GM19238 (cell line): ENCODE measurements around the gene BMP3.
A peak's percentile ranks its signal among the peaks of the same experiment; 100 is the strongest.
"Not testable (repeated sequence)": the region's sequence is repeated elsewhere in the genome, so short reads cannot be mapped to it uniquely, and the experiment has no call there.

Experiments used
- DNase-seq: peaks from one replicate; pipeline ENCODE4 v3.0.0; 2011; ENCODE audit warnings: low spot score; ENCODE audit not compliant: insufficient read length

BMP3 gene, protein sequence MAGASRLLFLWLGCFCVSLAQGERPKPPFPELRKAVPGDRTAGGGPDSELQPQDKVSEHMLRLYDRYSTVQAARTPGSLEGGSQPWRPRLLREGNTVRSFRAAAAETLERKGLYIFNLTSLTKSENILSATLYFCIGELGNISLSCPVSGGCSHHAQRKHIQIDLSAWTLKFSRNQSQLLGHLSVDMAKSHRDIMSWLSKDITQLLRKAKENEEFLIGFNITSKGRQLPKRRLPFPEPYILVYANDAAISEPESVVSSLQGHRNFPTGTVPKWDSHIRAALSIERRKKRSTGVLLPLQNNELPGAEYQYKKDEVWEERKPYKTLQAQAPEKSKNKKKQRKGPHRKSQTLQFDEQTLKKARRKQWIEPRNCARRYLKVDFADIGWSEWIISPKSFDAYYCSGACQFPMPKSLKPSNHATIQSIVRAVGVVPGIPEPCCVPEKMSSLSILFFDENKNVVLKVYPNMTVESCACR

DNA sequence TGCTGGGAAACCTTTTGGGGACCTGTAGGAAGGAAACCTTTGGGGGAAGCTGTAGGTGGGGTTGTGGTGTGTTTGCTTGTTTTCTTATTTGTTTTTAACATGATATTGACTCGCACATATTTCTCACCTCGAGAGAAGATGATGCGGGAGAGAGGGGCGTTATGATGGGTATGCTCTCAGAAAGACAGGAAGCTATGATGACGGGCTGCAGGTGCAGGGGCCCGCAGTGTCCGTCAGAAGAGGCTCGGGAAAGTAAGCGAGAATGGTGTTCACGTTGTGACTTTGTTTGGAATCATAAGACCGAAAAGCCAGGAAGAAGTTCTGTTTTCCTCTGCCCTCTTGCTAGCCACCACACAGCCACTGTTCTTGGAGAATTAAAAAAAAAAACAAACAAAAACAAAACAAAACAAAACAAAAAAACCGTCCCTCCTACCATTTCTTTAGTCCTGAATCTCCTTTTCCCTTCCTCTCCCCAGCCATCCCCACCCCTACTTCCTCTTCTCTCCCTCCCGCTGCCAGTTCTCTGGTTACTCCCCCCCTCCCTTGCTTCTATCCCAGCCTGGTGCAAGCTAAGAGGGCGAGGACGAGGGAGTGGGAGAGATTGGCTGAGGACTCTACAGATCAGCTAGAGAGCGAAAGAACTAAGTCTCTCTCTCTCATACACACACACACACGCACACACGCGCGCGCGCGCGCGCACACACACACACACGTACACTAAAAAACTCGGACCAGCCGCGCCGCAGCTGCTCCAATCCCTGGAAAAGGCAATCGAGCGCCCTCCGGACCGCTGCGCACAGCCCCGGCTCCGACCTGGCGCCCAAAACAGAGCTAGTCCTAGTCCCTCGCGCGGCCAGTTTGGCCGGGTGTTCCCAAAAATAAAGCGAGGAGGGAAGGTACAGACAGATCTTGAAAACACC, at the start of gene BMP3:
Gene BMP3 (plus strand): TSS at position 648 of the 920 bp plus-strand sequence. CDS start 577 bp downstream, outside the sequence.
- DNase-seq = no peak

DNA sequence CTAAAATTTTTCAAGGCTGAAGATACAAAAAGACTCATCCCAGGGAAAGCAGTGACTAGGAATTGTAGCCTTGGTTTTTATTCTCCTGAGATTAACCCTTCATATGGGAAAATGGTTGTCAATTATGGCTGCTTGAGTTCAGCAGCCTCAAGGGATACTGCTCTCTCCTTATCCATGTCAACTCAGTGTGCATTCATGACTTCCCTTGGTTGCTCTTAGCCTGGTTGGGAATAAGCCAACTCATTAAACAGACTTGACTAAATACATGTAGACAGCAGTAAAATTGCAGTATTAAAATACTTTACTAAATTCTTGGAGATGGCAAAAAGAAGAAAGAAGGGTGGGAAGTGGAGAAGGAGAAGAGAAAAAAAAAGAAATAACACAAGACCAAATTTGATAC, 44.5 kb upstream of the BMP3 start:
- no peak for DNase-seq

DNA sequence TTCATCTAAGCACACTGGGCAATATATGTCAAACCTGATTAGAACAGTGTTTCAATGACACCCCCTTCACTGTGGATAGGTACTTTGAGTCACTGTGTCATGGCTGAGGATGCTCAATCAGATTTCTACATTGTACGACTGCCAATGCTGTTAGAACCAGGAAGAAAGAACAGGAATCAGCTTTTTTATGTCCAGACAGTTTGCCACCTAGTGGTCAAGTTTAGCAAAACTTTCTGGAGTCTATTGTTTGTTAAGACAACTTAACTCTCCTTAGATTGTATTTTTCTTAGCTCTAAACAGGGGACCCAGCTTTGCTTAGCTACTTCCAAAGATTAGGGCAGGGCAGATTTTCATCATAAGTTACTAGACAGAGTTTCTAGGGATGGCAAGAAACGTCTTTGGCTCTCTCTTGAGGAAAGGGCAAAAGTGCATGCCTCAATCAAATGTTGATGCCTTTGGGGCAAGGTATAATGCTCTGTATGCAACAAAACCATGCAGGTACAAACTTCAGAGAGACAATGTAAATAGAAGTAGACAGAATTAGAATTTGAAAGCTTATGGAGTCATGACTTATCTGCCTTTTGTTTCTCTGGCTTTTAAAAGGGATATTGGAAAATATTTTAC, 40.5 kb upstream of the BMP3 start:
- no peak for DNase-seq

DNA sequence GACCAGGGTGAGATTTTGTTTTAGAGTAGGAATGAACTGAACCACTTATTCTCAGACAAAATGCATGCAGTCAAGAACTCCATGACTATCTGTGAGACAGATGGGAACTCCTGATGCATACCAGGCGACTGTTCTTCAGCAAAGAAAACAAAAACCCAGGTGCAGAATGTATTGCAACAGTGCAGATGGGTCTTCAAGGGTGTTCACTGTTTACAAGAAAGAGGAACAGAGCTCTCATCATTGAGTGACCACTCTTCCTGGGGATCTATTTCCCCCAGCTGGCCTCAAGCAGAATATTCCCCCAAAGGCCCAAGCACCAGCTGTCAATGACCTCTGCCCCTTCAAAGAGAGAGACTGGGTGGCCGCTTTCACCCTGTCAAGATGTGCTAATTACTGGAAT, 39.7 kb upstream of the BMP3 start:
- no peak for DNase-seq

DNA sequence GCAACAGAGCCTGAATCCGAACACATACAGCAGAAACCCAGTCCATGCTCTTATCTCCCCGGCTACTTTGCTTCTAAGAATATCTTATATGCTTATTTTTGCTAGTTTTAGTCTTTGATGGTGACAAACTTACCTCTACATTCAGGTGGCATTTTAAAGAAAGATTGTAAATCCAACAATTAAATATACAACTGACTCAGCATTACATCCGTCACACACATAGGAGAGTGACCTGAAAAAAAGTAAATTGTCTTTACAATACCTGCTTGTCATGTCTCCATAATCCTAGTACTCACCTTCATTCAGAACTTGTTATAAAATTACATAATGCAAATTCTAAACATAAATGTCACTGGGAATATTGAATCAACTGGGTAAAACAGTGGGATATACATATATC, 30.6 kb upstream of the BMP3 start:
- DNase-seq = no peak

DNA sequence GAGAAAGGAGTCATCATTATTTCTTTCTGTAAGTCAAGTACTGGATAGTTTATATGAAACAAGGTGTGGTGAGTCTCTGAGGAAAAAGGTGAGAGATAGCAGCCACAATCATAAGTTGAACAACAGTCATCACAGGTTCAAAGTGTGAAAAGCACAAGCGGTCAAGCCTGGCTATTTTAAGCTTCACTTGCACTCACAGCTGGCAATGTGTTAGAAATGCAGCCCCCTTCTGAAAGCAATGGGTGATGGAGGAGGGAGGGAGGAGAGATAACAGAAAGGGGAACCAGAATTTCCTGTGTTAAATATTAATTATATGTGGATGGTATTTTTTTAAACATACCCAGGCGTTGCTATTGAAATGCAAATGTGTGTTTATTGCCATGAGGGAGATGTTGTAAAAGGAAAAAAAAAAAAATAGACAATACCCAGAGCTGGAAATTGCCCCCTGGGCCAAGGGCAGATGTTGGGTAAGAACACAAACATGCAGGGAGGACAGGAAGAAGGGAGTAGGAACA, 26.9 kb upstream of the BMP3 start:
- peak; percentile 16 for DNase-seq

DNA sequence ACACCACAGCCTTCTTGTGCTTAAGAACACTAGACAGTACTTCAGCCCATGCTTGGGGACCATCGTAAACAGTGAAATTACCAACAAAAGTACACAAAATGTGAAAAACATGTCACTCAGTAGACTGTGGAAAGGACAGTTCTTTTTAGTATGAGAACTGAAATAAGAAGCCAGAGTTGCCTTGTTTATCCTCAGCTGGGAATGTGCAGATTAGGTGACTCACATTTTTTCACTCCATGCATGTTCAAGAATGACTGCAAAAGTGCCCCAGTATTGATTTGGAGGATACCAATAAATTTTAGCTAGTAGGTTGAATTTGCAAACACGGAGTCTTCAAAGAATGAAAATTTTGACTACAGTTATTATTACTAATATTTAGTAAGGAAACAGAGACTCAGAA, 23.1 kb upstream of the BMP3 start:
- no peak for DNase-seq

DNA sequence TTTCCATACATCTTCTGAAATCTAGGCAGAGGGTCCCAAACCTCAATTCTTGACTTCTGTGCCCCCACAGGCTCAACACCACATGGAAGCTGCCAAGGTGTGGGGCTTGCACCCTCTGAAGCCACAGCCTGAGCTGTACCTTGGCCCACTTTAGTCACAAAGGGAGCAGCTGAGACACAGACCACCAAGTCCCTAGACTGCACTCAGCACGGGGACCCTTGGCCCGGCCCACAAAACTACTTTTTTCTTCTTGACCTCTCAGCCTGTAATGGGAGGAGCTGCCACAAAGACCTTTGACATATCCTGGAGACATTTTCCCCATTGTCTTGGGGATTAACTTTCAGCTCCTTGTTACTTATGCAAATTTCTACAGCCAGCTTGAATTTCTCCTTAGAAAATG, 13.9 kb upstream of the BMP3 start:
- not testable (repeated sequence) for DNase-seq

DNA sequence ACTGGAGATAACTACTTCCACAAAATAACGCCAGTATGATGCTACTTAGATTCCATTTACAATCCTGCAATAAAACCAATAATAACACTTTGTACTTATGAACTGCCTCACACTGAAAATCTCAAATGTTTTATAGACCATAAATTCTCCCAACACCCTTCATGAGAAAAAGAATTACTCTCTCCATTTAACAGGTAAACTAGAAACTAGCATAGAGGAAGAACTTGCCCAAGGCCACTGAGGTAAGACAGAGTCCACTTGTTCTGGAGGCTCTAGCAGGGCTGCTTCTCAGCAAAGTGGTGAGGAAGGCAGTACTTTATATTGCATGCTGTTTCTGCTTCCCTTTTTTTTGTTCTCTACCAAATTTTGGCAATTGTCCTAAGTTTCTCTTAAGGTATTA, 11.5 kb upstream of the BMP3 start:
- DNase-seq = no peak

DNA sequence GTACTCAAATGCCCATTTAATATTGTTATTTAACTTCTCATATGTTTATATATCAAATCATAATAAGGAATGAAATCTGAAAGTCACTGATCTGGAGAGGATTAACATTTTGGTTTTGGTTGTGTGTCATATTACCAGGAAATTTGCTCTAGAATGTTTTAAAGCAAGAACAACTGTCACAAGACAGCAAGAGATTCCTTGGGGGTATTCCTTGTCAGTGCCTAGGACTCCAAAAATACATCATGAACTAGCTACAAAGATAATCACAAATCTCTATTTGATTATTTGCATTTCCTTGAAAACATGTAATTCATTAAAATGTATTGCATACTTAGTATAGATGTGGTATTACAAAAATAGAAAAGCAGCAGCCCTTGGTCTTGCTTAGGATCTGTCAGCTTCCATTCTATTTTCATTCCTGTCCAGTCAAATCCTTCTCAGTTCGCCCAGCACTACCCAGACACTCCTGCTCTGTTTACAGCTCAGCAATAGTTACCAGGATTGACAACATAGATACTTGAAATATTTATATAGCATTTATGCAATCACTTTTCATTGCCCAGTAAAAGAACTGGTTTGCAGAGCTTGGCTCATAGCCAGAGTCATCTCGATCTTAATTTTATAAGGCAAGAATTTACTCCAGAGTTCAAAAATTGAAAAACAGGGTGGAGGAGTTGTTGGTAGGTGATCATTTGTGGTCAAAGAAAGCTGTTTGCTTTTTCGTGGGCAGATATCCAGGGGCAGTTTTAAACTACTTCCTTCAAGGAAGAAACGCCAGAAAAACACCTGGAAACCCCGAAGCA, 9.2 kb upstream of the BMP3 start:
- no peak for DNase-seq

DNA sequence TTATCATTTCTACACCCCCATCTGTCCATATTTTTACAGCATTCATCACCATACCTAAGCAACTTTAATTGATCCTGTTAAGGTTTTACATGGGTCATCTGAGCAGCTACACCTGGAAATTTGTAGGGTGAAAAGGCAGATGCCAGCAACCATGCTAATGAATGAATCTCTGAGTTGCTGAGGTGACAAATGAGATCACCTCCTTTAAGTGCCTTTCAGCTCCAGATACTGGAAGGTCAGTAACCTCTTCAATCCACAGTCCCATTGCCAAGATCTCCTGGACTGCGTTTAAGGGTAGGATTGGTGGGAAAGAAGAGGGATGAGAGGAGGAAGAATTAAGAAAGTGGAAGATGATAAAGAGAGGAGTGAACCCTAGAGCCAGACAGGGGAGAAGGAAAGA, 8.5 kb upstream of the BMP3 start:
- DNase-seq = no peak

DNA sequence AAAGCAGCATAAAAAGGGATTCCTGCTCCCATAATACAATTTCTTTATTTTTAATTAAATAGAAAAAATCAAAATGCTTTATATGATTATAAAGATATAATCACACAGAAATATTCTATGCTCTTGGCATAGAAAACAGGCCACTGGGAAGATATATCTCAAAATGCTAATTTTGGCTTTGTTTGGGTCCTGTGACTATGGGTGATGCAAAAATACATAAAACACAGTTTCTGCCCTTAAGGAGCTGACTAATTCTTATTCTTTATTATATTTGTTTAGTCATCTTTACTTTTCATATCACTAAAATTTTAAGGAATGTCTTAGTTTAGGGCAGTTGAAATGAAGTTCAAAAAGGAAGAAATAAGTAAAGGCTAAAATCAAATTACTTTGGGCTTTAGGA, 7.0 kb upstream of the BMP3 start:
- DNase-seq = no peak

DNA sequence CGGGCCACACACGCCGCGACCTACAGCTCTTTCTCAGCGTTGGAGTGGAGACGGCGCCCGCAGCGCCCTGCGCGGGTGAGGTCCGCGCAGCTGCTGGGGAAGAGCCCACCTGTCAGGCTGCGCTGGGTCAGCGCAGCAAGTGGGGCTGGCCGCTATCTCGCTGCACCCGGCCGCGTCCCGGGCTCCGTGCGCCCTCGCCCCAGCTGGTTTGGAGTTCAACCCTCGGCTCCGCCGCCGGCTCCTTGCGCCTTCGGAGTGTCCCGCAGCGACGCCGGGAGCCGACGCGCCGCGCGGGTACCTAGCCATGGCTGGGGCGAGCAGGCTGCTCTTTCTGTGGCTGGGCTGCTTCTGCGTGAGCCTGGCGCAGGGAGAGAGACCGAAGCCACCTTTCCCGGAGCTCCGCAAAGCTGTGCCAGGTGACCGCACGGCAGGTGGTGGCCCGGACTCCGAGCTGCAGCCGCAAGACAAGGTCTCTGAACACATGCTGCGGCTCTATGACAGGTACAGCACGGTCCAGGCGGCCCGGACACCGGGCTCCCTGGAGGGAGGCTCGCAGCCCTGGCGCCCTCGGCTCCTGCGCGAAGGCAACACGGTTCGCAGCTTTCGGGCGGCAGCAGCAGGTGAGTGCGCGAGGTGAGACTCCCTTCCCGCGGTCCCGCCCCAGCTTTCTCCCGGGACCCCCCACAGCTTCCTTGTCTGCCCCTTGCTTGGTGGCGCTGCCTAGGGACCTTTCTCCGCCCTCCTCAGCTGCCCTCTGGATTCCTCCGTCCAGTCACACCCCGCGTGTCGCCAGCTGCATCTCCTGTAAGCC, 678 bp downstream of the BMP3 start:
- no peak for DNase-seq

DNA sequence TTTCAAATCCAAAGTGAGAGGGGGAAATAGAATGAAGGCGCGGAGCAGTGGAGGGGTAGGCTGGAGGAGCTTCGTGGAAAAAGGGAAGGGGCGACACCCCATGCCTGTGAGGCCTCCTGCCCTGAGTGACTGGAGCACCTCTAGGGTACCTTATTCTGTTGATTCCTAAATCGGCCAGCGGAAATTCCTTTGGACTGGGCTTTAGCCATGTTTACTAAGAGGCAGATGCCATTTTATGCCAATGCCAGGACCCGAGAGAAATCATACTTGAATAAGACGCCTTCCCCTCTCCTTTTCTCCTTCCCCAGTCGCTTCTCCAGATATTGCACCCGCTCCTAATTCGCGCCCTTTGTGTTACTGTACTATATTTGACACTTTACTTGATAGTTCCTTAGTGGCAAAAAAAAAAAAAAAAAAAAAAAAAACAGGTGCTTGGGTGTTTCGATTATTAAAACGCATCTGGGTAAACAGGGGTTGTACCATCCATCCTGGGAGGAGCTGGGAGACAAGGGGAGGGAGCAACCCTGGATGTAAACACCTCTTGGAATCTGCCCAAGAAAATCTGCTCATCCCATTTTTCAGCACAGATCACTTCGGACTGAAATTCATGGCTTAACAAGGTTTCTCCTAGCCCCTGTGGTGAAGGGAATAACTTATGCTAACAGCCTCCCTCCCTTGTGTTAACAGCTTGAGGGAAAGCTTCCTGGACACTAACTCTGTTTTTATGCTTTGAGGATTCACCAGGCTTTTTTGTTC, 1.5 kb downstream of the BMP3 start:
- DNase-seq = no peak

DNA sequence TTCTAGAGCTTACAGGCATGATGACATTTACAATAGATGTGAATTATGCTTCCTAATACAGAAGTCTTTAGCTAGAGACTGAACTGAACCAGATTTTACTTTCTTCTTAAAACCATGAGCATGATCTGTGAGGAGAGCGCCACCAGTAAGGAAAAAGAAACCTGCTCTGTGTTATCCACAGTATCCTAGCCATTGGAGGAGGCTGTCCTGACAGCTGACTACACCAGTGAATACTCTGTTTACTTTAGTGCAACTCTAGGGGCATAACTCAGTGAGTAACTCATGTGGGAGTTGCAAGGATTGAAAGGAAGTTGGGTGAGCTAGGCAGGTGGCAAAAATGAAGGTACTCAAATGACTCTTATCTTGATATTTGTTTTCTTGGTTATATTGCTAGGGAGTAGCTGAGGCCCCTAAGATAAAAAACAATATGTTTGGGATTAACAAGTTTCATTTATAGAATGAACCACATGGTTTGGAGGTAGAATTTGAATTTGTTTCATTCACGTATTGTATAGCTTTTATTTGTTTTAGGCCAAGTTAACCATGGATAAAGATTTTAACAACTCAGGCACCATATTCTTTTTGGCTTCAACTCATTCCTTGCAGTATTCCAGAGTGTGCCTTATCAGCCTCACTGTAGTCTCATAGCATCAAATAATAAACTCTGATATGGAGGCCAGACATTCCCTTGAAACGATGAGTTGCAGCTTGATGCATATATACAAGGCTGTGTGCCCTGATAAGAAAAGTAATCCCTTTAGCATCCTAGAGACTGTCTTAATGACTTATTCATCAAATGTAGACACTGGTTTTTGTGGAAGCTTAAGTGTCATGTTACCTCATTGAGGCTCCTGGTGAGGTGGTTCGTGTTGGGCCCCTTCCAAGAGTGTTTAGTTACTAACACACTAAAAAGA, 2.5 kb downstream of the BMP3 start:
- DNase-seq = no peak

DNA sequence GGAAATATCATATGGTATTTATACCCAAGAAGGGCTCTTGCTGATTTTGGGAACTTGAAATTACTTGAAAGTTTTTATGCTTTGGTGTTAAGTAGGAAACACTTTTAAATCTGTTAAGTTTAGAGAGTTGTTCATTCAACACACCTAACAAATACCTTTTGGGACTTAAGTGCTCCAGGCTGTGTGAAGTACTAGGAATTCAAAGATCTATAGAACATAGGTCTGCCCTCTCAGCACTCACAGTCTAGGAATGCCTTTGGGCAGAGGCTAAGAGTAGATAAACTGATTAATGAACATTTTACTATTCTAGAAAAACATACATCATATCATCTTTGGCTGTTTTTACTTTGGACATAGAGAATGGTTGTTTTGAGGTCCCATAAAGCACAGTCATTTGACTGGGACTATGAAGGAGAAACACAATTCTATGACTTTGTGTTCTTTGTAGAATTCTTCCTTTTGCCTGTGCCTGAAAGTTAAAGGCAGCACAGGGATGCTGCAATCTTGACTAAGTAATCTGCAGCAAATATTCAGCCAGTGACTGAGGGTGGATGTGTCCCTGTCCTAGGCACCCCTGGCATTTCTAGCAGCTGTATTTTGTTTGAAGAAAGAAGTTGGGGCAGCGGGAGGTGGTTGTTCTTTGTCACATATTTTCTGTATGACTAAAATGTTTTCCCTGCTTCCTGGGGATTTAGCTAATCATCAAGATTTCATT, 8.3 kb downstream of the BMP3 start:
- DNase-seq = no peak

DNA sequence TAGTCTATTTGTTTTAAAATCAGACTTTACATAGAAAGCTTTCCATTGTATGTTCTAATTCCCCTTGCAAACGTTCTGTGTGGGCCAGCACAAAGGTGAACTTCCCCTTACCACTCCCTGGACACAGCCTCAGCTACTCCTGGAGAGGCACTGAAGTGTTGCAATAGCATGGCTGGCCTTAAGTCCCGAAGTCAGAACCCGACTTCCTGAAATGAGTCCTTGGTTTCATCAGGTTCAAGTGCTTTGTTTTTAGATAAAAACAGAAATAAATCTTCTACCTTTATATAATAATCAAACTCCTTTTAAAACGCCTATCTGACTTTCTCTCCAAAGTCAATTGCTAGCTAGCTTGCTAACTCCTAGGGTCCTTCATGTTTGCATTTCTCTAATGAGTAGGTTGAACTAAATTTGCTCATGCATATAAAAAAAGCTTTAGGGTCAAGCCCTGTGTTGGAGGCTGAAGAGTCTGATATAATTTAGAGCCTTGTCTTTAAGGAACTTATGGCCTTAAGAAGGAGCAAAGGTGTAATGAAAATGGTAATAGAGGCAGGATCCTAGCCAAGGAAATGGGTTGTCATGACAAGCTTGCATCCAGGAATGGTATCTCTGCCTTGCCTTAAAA, 9.0 kb downstream of the BMP3 start:
- no peak for DNase-seq
